Astrocyte (in vitro differentiated cells and primary cell): ENCODE results near the gene SOS2. TPM values are rescaled to one million over a fixed set of nuclear protein-coding genes. Genes with fewer than 3 reads are reported as not detected.

Experiments
- DNase-seq: peaks from one replicate; pipeline ENCODE4 v3.0.0-alpha.2; 2010; ENCODE audit warnings: low read depth
- FAIRE-seq: peaks from 2 replicates; lab custom pipeline; 2011; peaks lifted over from hg19 to GRCh38; lab: Jason Lieb, UNC
- H2AFZ ChIP-seq: 2 replicates; pipeline ENCODE4 v1.6.0; 2012; ENCODE audit warnings: low read depth, low read length, inconsistent platforms
- H3K27ac ChIP-seq: 2 replicates; pipeline ENCODE4 v1.5.1; 2011; ENCODE audit warnings: low read depth, low read length, inconsistent platforms
- H3K27me3 ChIP-seq: 2 replicates; pipeline ENCODE4 v1.6.0; 2011; ENCODE audit warnings: low read length, inconsistent platforms; ENCODE audit not compliant: insufficient read depth
- H3K36me3 ChIP-seq: 2 replicates; pipeline ENCODE4 v1.5.1; 2011; ENCODE audit warnings: low read length, inconsistent platforms; ENCODE audit not compliant: insufficient read depth
- H3K4me1 ChIP-seq: 2 replicates; pipeline ENCODE4 v1.5.1; 2011; ENCODE audit warnings: low read length, inconsistent platforms; ENCODE audit not compliant: insufficient read depth
- H3K4me2 ChIP-seq: 2 replicates; pipeline ENCODE4 v1.6.0; 2012; ENCODE audit warnings: low read length, inconsistent platforms
- H3K4me3 ChIP-seq: 2 replicates; pipeline ENCODE4 v1.5.1; 2011; ENCODE audit warnings: low read depth, mild to moderate bottlenecking, low read length, inconsistent platforms; ENCODE audit not compliant: insufficient read depth
- H3K79me2 ChIP-seq: 2 replicates; pipeline ENCODE4 v1.6.0; 2012; ENCODE audit warnings: mild to moderate bottlenecking, low read length, inconsistent platforms; ENCODE audit not compliant: insufficient read depth
- H3K9ac ChIP-seq: 2 replicates; pipeline ENCODE4 v1.6.0; 2012; ENCODE audit warnings: mild to moderate bottlenecking, low read length, inconsistent platforms
- H3K9me3 ChIP-seq: 2 replicates; pipeline ENCODE4 v1.5.1; 2012; ENCODE audit warnings: low read depth, mild to moderate bottlenecking, low read length, inconsistent platforms; ENCODE audit not compliant: insufficient read depth
- H4K20me1 ChIP-seq: 2 replicates; pipeline ENCODE4 v1.6.0; 2012; ENCODE audit warnings: low read length, inconsistent platforms; ENCODE audit not compliant: insufficient read depth
- H3K27ac Mint-ChIP-seq: one replicate; pipeline ENCODE4 v1.8.0; 2021; ENCODE audit warnings: mild to moderate bottlenecking, mixed read lengths; ENCODE audit not compliant: unreplicated experiment
- H3K27me3 Mint-ChIP-seq: one replicate; pipeline ENCODE4 v1.8.0; 2021; ENCODE audit warnings: low read depth, mixed read lengths; ENCODE audit not compliant: unreplicated experiment
- H3K36me3 Mint-ChIP-seq: one replicate; pipeline ENCODE4 v1.8.0; 2021; ENCODE audit warnings: low read depth, mixed read lengths; ENCODE audit not compliant: unreplicated experiment
- H3K4me1 Mint-ChIP-seq: one replicate; pipeline ENCODE4 v1.8.0; 2021; ENCODE audit warnings: low read depth, mixed read lengths; ENCODE audit not compliant: unreplicated experiment
- H3K4me3 Mint-ChIP-seq: one replicate; pipeline ENCODE4 v1.8.0; 2021; ENCODE audit warnings: mild to moderate bottlenecking, moderate library complexity, mixed read lengths; ENCODE audit not compliant: unreplicated experiment
- H3K9me3 Mint-ChIP-seq: one replicate; pipeline ENCODE4 v1.8.0; 2021; ENCODE audit warnings: mild to moderate bottlenecking, mixed read lengths; ENCODE audit not compliant: unreplicated experiment
- CTCF ChIP-seq: IDR thresholded peaks from 2 replicates; pipeline ENCODE4 v1.5.1; 2011; ENCODE audit warnings: low read depth, mild to moderate bottlenecking, inconsistent platforms, low read length, moderate library complexity; ENCODE audit not compliant: insufficient read depth
- EZH2 ChIP-seq: IDR thresholded peaks from 2 replicates; pipeline ENCODE4 v1.6.1; 2012; ENCODE audit warnings: mild to moderate bottlenecking, low read length, inconsistent platforms; ENCODE audit not compliant: insufficient read depth
- total RNA-seq: library from RNA; stranded (reverse); gene quantifications from 2 replicates; pipeline ENCODE4 v1.2.1, GENCODE V29; 2021

SOS2 gene
- total RNA-seq, 1 donor from 2014 or later = 18.3 TPM

- Mint-ChIP-seq H3K36me3 (peaks cover 7% of the 10 kb centered on the region), H3K9me3 (no peaks in the 10 kb centered on the region)
Measured at GRCh38 chr14:50094056-50094755, 137.2 kb downstream of the SOS2 start.

DNA sequence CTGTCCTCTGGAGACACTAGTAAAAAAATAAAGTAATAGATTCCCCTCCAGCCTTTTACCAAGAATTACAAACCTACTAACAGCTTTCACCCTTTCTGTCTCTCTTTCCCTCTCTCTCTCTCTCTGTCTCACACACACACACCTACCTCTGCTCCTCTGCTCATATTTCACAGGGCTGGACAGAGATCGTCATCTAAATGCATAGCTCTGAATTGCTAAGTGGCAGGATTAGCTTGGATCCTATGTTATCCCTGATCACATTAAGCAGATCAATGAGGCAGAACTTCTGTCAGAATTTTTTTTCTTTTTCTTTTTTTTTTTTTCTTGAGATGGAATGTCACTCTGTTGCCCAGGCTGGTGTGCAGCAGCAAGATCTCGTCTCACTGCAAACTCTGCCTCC, 137.9 kb downstream of the SOS2 start:
- no peak overlapping the region for H3K9ac ChIP-seq
- H3K36me3 ChIP-seq = no peaks in the 10 kb centered on the region
- no peaks in the 10 kb centered on the region for H3K79me2 ChIP-seq
- Mint-ChIP-seq H3K36me3 (peaks cover 7% of the 10 kb centered on the region), H3K4me3 (no peak overlapping the region), H3K4me1 (no peaks in the 10 kb centered on the region), H3K27me3 (no peaks in the 10 kb centered on the region), H3K27ac (no peak overlapping the region), H3K9me3 (no peaks in the 10 kb centered on the region)
- no peaks in the 10 kb centered on the region for H3K9me3 ChIP-seq
- FAIRE-seq = no peak
- H3K4me2 ChIP-seq = no peak overlapping the region
- no peak overlapping the region for H2AFZ ChIP-seq
- DNase-seq = no peak
- H3K4me3 ChIP-seq = no peak overlapping the region
- no peaks in the 10 kb centered on the region for H3K4me1 ChIP-seq
- H3K27me3 ChIP-seq = no peaks in the 10 kb centered on the region
- no peaks in the 10 kb centered on the region for H4K20me1 ChIP-seq
- H3K27ac ChIP-seq = no peak overlapping the region
- TF ChIP-seq EZH2 = no peak
- no peak for TF ChIP-seq CTCF

More at GRCh38 chr14:50094056-50094755, 137.2 kb downstream of the SOS2 start:
- no peaks in the 10 kb centered on the region for H3K36me3 ChIP-seq
- Mint-ChIP-seq H3K27me3 (no peaks in the 10 kb centered on the region), H3K27ac (peak overlapping the region; percentile 10), H3K4me1 (peaks cover 2% of the 10 kb centered on the region), H3K4me3 (no peak overlapping the region)
- H3K4me2 ChIP-seq = no peak overlapping the region
- no peak for DNase-seq
- no peaks in the 10 kb centered on the region for H3K27me3 ChIP-seq
- no peak overlapping the region for H3K4me3 ChIP-seq
- H3K9me3 ChIP-seq = no peaks in the 10 kb centered on the region
- H3K9ac ChIP-seq = no peak overlapping the region
- H4K20me1 ChIP-seq = no peaks in the 10 kb centered on the region
- H3K27ac ChIP-seq = no peak overlapping the region
- TF ChIP-seq CTCF (no peak), EZH2 (no peak)
- FAIRE-seq = no peak
- no peaks in the 10 kb centered on the region for H3K79me2 ChIP-seq
- H2AFZ ChIP-seq = no peak overlapping the region
- H3K4me1 ChIP-seq = peaks cover under 1% of the 10 kb centered on the region

DNA sequence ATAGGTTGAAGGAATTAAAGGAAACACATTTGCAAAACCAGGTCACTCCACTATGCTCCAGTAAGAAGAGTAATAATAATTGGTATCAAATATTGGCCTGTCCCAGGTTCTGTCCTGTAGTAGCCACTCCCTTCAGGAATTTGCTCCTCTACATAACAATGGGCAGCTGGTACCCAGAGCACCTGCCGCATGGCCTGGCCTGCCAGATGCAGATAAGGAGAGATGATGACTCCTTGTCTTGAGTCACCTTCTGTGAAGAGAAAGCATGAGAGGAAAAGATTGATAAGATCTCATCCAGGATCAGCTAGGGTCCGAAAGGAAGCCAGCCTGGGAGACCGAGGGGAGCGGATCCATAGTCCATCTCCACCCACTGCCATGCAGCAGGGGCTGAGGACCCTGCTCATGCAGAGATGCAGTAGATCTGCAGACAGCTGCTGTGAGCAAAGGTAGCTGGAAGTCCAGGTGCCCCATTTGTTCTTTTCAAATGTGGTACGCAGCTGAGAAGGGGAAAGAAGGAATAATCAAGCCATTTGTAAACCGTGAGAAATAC, 139.3 kb downstream of the SOS2 start:
- H2AFZ ChIP-seq = no peak overlapping the region
- H3K36me3 Mint-ChIP-seq = peaks cover 7% of the 10 kb centered on the region
- H3K4me1 ChIP-seq = no peaks in the 10 kb centered on the region
- no peaks in the 10 kb centered on the region for H3K79me2 ChIP-seq
- FAIRE-seq = no peak
- H3K9me3 Mint-ChIP-seq = no peaks in the 10 kb centered on the region
- no peak for DNase-seq
- no peaks in the 10 kb centered on the region for H3K36me3 ChIP-seq
- no peak overlapping the region for H3K27ac Mint-ChIP-seq
- no peak overlapping the region for H3K27ac ChIP-seq
- no peak overlapping the region for H3K9ac ChIP-seq
- H4K20me1 ChIP-seq = no peaks in the 10 kb centered on the region
- no peak overlapping the region for H3K4me3 ChIP-seq
- H3K27me3 Mint-ChIP-seq = no peaks in the 10 kb centered on the region
- no peak overlapping the region for H3K4me2 ChIP-seq
- H3K4me1 Mint-ChIP-seq = no peaks in the 10 kb centered on the region
- no peaks in the 10 kb centered on the region for H3K9me3 ChIP-seq
- no peak overlapping the region for H3K4me3 Mint-ChIP-seq
- no peaks in the 10 kb centered on the region for H3K27me3 ChIP-seq
- TF ChIP-seq CTCF (no peak), EZH2 (no peak)
